COLO668 (cell line): ENCODE measurements around the gene KANSL2.

Experiments
- DNase-seq: peaks from one replicate; lab custom pipeline; 2025; ENCODE audit not compliant: unreplicated experiment; lab: John Stamatoyannopoulos, UW

Gene KANSL2

DNA sequence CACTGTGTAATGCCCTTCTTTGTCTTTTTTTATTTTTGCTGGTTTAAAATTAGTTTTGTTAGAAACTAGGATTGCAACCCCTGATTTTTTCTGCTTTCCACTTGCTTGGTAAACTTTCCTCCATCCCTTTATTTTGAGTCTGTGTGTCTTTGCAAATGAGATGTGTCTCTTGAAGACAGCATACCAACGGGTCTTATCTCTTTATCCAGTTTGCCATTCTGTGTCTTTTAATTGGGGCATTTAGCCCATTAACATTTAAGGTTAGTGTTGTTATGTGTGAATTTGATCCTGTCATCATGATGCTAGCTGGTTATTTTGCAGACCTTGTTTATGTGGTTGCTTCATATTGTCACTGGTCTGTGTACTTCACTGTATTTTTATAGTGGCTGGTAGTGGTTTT, 68.7 kb downstream of the KANSL2 start:
- DNase-seq, result no peak
